Lower lobe of right lung (tissue), 2 donors: Measurements from ENCODE around the gene DNAI4. TPM values are rescaled to one million over a fixed set of nuclear protein-coding genes. Genes with fewer than 3 reads are reported as not detected.

Source experiments
- ATAC-seq, 2 donors: fragments of 200-7000 bp; cut with Tn5 transposase; one replicate each; pipeline ENCODE4 v1.9.1; 2020 to 2022; ENCODE audit warnings: mild to moderate bottlenecking in 2 of 2, moderate library complexity in 2 of 2
- DNase-seq: peaks from one replicate; pipeline ENCODE4 v3.0.0-alpha.2; 2020
- H3K27ac ChIP-seq: fragments of 200-600 bp; one replicate; pipeline ENCODE4 v1.8.0; 2022
- H3K27me3 ChIP-seq: fragments of 200-600 bp; one replicate; pipeline ENCODE4 v1.8.0; 2022; ENCODE audit warnings: low read depth
- H3K36me3 ChIP-seq: fragments of 200-600 bp; one replicate; pipeline ENCODE4 v1.8.0; 2022; ENCODE audit warnings: mild to moderate bottlenecking
- H3K4me1 ChIP-seq: fragments of 200-600 bp; one replicate; pipeline ENCODE4 v1.8.0; 2022
- H3K4me3 ChIP-seq: fragments of 200-600 bp; one replicate; pipeline ENCODE4 v1.8.0; 2022; ENCODE audit warnings: mild to moderate bottlenecking
- H3K9me3 ChIP-seq: fragments of 200-600 bp; one replicate; pipeline ENCODE4 v1.8.0; 2022
- CTCF ChIP-seq: fragments of 200-600 bp; IDR thresholded peaks from one replicate; pipeline ENCODE4 v1.8.0; 2022; ENCODE audit warnings: antibody characterized with exemption, mild to moderate bottlenecking
- intact Hi-C: fragments of 100-400 bp; cut with DNase I; formaldehyde crosslinking; loops from one replicate; pipeline ENCODE4 v1.11.0; 2022
- total RNA-seq: library from RNA; stranded (reverse); fragmentation: NEBNext Ultra II Directional; extraction: Animal tissue kit (Norgen Biotek cat#: 25700); gene quantifications from one replicate; pipeline ENCODE4 v1.2.1, GENCODE V29; 2021
- donor health status: DM: no; HTN: yes; CAD: no; lungs with severe emphysema.

The DNAI4 gene
- total RNA-seq, 1 donor from 2014 or later = 19.9 TPM

- Histone ChIP-seq H3K27me3 (no peaks in the 10 kb centered on the region), H3K36me3 (peaks cover 98% of the 10 kb centered on the region), H3K4me3 (no peak overlapping the region), H3K9me3 (no peaks in the 10 kb centered on the region), H3K27ac (no peak overlapping the region), H3K4me1 (peaks cover 18% of the 10 kb centered on the region)
- ATAC-seq (no peak), DNase-seq (no peak)
- intact Hi-C loops = no loop called here
- no peak for TF ChIP-seq CTCF
These were observed 26.9 kb upstream of the DNAI4 start for GRCh38 chr1:66951513-66951912.

- peaks cover 35% of the 10 kb centered on the region for H3K4me1 ChIP-seq
- H3K27ac ChIP-seq = no peak overlapping the region
- intact Hi-C loops = no loop called here
- H3K4me3 ChIP-seq = no peak overlapping the region
- H3K27me3 ChIP-seq = no peaks in the 10 kb centered on the region
- no peaks in the 10 kb centered on the region for H3K9me3 ChIP-seq
- peaks cover 68% of the 10 kb centered on the region for H3K36me3 ChIP-seq
- ATAC-seq (no peak), DNase-seq (no peak)
- no peak for TF ChIP-seq CTCF
These were observed 22.6 kb upstream of the DNAI4 start for GRCh38 chr1:66947267-66947666.

DNA sequence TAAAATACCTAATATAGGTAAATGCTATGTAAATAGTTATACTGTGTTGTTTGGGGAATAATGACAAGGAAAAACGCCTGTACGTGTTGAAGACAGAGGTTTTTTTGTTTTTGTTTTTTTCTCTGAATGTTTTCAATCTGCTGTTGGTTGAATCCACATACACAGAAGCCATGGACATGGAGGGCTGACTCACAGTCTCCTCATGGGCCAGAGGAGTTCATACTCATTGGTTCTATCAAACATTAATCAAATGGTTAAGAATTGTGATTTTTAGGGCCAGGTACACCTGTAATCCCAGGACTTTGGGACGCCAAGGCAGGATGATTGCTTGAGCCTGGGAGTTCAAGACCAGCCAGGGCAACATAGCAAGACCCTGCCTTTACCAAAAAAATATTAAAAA lies 20.7 kb upstream of the DNAI4 start:
- Histone ChIP-seq H3K9me3 (no peaks in the 10 kb centered on the region), H3K4me3 (no peak overlapping the region), H3K27ac (no peak overlapping the region), H3K36me3 (peaks cover 53% of the 10 kb centered on the region), H3K4me1 (peaks cover 35% of the 10 kb centered on the region), H3K27me3 (no peaks in the 10 kb centered on the region)
- no peak for TF ChIP-seq CTCF
- intact Hi-C loops = no loop called here
- DNase-seq (no peak), ATAC-seq (no peak)

GRCh38 chr1:66944330-66945274 lies 19.9 kb upstream of the DNAI4 start:
- ATAC-seq (peak; percentile 51 to 71), DNase-seq (no peak)
- H3K36me3 ChIP-seq = peaks cover 46% of the 10 kb centered on the region
- no peaks in the 10 kb centered on the region for H3K9me3 ChIP-seq
- intact Hi-C loops = no loop called here
- H3K4me1 ChIP-seq = peaks cover 35% of the 10 kb centered on the region
- H3K27me3 ChIP-seq = no peaks in the 10 kb centered on the region
- no peak overlapping the region for H3K4me3 ChIP-seq
- H3K27ac ChIP-seq = no peak overlapping the region
- no peak for TF ChIP-seq CTCF

DNA sequence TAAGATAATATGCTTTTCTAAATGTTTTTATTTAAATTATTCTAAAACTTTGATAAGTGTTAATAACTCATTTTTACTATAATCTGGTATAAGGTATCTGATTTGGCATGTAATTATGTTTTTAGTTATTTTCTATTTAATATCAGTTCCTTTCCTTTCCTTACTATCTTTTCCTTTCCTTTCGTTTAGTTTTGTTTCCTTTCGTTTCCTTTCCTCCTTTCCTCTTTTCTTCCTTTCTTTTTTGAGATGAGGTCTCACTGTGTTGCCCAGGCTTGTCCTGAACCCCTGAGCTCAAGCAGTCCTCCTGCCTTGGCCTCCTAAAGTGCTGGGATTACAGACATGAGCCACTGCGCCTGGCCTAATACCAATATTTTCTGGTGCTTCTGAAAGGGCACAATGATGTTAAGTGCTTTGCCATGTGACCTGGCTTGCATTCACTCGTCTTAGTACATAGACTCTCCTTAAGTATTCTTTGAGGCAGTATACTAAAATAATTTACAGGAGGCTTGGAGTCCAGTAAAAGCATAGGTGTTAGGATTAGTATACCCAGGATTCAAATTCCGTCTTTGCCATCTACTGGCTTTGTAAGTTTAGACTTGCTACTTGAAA lies 18.8 kb upstream of the DNAI4 start:
- H3K27ac ChIP-seq = no peak overlapping the region

More for the DNA sequence above, 18.8 kb upstream of the DNAI4 start:
- TF ChIP-seq CTCF = no peak
- no peak for DNase-seq
- H3K4me1 ChIP-seq = peaks cover 42% of the 10 kb centered on the region
- ATAC-seq = no peak
- no peaks in the 10 kb centered on the region for H3K27me3 ChIP-seq
- H3K9me3 ChIP-seq = no peaks in the 10 kb centered on the region
- H3K36me3 ChIP-seq = peaks cover 35% of the 10 kb centered on the region
- H3K4me3 ChIP-seq = no peak overlapping the region
- intact Hi-C loops = no loop called here
